COLO668 (cell line): ENCODE data around the gene SAMD10.
"Not testable (repeated sequence)": the region's sequence is repeated elsewhere in the genome, so short reads cannot be mapped to it uniquely, and the experiment has no call there.

Experiments used
- DNase-seq: peaks from one replicate; lab custom pipeline; 2025; ENCODE audit not compliant: unreplicated experiment; lab: John Stamatoyannopoulos, UW

The SAMD10 gene

DNA sequence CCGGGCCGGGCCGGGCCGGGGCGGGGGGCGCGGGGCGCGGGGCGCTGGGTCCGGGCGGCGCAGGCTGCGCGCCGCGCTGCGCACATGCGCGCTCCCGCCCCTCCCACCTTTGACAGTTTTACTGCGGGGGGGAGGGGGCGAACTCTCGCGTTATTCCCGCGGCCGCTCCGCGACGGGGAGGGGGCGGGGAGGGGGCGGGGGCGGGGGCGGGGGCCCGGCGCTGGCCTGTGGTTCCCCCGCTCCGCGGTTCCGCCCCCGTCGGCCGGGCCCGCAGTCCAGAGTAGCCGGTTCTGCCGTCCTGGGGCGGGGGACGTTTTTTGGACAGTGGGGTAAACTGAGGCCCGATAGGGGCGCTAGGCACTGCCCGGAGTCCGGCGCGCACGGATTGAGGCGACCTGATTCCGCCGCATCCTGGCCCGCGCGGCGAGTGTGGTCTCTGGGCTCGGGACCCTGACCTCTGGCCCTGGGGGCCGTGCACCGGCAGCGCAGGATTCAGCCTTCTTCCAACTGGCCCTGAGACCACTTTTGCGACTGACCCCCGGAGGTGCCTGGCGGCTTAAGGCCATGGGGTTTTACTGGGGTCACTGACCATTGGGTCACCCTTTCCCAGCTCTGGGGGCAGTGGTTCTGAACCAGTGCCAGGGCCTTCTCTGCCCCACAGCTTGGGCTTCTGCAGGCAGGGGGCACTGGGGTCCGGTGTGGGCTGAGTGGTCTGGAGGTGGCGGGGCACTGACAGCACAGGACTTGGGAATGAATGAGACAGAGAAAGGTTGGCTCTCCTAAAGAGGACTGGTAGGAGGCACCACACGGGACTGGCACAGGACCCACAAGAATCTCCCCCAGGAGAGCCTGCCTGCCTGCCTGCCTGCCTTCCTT, 9.4 kb downstream of the SAMD10 start, which contains the start of gene ZNF512B:
Gene ZNF512B (minus strand): TSS at position 93 of the 876 bp plus-strand sequence. CDS start 1,980 bp downstream, outside the sequence.
- peak; percentile 75 for DNase-seq

DNA sequence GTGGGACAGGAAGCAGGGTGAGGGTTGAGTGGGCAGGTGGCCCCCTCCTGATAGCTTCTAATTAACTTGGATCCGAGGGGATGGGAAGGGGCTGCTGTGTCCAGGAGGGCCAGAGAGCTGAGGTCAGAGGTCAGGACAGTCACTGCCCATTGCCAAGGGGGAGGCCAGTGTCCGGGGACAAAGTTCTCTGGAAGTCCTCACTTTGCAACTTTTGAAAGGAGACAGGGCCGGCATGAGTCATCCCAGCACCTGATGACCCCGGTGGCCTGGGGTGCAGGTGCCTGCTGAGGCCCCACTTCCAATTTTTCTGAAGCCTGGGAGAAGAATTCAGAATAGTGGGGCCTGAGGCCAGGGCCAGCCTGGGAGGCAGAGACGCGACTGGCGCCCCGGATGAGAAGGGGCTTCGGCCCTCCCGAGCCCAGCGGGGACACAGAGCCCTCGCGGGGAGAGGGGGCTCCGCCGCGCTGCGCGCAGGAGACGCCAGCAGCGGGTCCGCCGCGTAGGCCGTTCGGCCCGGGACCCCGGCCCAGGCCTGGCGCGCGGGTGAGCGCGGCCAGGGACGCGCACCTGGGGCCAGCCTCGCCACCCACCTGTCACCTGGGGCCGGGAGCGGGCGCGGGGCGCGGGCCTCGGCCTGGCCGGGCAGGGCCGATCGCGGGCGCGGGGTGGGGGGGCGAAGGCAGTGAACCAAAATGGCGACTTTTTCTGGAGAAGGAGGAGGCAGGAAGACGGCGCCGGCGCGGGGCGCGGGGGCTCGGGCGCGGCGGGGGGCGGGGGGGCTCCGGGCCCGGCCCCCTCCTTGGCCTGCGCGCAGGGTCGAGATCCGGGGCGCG, 10.3 kb downstream of the SAMD10 start:
- peak; percentile 54 for DNase-seq

DNA sequence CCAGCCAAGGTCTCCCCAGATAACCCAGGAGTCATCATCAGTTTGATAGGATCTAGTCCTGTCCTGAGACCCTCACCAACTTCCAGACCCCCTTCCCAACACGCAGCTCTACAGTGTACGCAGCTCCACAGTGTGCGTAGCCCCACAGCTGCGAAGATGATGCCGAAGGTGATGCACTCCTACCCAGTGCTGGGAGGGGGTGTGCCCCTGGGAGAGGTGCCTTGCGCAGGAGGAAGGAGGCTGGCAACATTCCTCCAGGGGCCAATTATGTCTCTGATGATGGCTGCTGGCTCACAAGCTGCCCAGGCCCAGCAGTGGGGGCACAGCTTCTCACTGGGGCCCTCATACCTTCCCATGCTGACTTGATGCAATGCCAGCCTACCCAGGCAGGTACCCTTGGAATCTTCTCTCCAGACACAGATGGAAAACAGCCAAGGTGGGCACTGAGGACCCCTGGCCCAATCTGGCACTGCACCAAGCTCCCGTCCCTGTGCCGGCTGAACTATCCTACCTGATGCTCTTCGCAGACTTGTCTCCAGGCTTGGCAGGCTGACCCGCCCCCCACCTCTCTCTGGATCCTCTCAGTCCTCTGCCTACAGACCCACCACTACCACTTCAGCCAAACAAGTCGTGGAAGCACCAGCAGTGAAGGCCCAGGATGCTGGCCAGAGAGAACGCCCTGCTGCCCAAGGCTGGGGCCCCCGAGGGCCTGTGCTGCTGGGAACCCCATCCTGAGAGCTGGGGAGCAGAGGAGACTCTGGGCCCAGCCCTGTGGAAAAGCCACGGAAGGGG, 11.1 kb downstream of the SAMD10 start:
- no peak for DNase-seq

DNA sequence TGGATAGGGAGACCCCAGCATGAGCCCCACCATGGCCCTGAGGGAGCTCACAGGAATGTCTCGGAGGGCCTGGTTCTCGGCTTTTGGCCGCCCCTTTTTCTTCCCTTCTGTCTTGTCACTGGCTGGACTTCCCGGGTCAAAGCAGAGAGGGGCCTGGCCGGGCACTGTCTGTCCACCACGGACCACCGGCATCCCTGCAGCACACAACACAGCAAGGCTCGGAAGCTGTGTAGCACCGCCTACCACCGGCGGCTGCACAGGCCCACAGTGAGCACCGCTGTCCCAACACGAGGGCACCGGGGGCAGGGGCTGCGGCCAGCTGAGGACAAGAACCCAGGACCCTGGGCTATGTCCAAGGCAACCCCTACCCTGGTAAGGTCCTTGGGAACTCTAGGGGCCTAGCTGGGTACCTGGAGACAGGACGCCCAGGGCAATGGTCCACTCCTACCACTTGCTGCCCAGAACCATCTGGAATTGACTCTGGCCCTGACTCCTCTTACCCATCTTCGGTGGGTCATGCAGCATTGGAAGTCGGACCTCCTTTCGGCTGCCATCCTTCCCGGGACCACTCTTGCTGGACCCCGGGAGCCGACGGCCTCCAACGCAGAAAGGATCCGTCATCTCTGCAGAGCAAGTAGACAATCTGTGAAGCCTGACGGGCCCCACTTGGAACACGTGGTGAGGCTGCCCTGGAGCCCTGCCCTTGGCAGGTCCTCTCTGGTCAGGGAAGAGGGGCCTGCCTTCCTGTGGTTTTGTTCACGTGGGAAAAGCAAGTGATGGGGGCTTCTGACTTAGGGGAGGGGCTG, 11.9 kb downstream of the SAMD10 start:
- DNase-seq, result no peak

DNA sequence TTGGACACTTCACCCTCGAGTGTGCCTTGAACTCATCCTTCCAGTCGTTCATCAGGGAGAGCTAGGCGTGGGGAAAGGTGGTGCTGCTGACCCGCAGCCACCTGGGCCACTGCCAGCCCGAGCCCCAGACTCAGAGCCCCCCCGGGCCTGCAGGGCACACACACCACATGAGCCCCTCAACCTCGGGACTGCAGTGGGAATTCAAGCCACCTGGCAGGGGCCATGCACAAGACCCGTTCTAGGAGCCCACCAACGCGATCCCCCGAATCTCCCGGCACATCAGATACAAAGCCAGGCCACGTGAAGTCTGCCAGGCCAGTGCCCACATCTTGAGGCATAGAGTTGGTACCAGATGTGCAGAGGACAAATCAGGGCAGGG, 12.5 kb downstream of the SAMD10 start:
- DNase-seq, result no peak

DNA sequence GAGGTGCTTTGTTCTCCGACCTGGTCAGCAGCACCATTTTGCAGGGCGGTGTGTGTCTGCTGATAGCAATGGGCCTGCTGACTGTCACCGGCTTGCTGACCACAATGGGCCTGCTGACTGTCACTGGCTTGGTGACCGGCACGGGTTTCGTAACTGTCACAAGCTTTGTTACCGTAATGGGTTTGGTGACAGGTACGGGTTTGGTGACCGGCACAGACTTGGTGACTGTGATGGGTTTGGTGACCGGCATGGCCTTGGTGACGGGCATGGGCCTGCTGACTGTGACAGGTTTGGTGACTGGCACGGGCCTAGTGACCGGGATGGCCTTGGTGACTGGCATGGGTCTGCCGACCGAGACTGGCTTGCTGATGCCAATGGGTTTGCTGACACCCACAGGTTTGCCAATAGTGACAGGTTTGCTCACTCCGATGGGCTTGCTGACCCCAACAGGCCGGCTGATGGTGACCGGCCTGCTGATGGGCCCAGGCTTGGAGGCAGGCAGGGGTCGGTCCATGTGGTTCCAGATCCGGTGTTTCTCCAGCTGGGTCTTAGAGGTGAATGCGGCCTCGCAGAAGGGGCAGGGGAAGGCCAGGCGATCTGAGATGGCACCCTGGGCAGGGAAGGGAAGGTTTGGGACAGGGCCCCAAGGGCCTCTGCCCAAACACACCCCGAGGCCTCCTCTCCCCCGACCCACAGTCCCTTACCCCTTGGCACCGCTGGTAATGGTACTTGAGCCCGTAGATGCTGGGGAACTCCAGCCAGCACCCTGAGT, 13.1 kb downstream of the SAMD10 start:
- no peak for DNase-seq

DNA sequence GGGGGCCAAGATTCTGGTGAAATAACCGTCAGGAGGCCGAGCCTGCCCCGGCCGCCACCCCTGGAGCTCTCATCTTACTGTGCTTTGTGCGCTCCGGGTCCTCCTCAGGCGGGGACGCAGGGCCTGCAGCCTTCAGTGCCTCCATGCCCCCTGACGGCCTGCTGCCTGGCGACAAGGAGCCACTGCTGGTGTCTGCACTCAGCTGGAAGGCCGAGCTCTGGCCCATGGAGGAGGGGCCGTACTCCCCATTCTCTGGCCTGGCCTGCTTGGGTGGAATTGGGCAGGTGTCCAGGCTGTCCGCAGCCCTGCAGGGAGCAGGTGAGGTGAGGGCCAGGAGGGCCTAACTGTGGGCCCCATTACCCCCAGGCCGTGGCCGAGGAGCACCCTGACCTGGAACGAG, 15.0 kb downstream of the SAMD10 start:
- DNase-seq, result no peak

DNA sequence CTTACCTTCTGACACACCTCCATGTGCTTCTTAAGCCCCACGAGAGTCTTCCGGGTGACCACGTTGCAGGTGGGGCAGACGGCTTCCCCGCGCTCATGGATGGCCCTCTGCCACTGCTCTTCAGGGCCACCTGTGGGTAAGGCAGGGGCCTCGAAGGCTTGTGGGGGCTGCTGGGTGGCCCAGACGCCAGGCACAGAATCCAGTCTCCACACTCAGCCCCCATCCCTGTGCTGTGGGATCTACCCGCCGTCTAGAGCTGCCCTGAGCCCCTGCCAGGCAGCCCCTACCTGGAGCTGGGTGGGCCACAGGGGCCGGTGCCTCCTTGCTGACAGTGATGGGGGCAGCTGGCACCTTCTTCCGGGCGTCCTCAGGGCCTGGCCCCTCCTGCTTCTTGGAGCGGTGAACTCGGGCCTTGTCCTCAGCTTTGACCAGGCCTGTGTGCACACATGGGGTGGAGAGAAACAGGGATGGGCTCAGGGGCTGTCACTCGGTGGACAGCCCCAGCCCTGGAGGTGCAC, 15.6 kb downstream of the SAMD10 start:
- DNase-seq, result no peak

DNA sequence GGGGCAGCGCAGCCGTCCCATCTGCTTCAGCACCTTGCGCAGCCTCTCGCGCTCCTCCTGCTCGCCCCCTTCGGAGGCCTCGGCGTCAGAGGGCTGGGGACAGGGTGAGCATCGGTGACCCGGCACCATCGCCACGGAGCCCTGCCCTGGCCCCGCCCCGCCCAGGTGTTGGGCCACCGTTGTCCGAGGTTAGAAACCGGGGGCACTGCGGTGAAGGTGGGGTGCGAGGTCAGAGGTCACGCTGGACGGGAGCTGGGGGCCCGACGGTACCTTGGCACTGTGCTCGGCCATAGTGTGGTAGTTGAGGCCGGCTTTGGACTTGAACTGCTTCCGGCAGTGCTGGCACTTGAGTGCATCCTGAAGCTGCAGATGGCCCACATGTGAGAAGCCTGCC, 16.1 kb downstream of the SAMD10 start:
- DNase-seq, result no peak

DNA sequence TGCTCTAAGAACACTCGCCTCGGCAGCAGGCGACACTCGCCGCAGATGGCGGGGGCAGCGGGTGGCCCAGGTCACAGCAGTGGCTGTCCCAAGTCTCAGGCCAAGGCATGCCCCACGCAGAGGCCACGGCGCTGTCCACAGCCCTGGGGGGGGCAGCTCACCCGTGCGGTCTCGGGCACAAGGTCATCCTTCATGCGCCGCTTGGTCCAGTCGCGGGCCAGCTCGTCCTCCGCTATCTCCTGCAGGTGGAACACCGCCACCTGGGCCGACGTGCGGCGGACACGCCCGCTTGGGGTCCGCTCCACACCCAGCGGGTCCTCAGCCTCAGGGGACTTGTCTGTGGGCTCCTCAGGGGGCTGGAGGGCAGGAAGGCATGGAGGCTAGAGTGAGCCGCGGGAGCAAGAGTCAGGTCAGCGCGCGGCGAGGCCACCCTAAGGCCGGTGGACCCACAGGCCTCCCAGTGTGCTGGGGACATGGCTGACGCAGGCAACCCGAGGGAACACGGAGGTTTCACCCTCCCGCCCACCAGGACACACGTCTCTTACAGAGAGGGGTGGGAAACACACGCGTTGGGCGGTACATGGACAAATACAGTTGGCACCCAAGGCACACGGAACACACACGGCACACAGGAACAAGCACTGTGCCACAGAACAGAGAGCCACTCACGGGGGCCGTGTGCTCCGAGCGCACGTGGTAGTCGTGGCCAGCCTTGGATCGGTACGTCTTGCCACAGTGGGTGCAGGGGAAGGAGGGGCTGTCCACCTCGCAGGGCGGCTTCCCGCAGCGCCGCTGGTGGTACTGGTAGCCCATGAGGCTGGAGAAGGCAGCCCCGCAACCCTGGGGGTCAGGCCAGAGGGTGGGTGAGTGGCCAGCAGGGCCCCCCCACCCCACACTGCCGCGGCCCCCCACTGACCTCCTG, 16.8 kb downstream of the SAMD10 start:
- DNase-seq, result no peak

DNA sequence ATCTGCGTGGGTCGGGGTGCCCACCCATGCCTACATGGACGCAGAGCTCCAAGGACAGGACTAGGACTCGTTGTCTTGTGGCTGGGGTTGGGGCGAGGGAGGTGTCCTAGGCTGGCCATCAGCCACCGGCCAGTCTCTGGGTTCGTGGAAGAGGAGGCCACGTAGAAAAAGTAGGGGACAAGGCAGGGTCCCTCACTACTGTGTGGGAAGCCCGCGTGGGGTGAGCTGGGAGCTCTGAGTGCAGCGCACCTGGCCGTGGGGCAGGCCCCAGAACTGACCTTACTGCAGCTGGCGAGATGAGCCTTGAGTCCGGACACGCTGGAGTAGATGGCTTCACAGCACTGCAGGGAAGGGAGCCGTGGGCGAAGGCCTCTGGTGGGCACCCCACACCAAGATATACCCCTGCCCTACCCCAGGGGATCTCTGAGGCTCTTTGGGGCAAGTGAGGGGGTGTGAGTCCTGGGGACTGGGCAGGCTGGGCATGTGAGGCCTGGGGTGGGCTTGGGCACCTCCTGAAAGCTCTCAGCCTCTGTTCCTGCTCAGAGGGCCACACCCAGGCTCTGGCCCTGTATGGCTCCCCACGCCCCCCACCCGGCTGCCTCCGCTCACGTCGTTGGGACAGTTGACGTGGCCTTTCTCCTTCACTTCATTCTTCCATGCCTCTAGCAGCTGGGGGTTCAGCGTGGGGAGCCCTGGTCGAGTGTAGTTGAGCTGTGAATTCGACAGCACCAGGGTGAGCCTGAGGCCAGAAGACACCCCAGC, 17.6 kb downstream of the SAMD10 start:
- no peak for DNase-seq

DNA sequence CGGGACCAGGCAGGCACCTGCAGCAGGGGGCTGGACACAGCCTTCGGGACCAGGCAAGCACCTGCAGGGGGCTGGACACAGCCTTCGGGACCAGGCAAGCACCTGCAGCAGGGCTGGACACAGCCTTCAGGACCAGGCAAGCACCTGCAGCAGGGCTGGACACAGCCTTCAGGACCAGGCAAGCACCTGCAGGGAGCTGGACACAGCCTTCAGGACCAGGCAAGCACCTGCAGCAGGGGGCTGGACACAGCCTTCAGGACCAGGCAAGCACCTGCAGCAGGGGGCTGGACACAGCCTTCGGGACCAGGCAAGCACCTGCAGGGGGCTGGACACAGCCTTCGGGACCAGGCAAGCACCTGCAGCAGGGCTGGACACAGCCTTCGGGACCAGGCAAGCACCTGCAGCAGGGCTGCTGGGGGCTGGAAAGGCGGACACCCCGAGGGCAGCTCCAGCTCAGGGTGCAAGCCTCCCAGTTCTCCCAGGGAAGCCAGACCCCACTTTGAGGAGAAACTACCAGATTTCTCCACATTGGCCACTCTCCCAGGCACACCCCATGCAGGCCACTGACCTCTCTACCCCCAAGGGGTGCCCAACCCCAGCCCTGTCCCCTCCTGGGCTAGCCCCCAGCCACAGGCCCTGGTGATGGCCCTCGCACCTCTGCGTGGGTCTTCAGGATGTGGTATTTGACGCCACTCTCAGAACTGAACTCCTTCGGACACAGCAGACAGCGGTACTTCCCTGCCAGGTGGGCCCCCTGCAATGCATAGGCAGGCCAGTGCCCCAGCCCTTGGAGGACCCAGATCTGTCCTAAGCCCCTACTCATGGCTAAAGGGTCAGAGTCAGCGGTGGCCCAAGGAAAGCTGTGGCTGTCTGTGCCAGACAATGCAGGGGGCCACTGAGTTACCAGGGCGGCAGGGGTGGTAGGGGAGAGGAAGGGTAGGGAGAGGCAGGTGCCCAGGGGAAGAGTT, 18.5 kb downstream of the SAMD10 start:
- not testable (repeated sequence) for DNase-seq

DNA sequence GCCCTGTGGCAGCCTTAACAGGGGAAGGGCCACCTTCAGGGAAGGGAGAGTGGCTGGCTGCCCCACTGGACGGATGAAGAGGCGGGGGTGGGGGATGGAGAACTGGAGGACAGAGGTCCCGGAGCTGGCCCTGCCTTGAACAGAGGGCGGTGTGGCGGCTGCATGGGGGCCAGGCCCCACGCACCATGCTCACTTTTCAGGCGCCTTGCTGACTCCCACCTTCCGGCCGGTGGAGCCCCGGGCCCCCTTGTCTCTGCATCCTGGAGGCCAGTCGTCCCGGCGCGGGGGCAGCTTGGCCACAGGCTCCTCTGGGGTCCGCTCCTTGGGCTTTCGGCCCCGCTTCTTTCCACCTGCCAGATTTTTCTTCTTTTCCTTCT, 19.8 kb downstream of the SAMD10 start:
- no peak for DNase-seq

DNA sequence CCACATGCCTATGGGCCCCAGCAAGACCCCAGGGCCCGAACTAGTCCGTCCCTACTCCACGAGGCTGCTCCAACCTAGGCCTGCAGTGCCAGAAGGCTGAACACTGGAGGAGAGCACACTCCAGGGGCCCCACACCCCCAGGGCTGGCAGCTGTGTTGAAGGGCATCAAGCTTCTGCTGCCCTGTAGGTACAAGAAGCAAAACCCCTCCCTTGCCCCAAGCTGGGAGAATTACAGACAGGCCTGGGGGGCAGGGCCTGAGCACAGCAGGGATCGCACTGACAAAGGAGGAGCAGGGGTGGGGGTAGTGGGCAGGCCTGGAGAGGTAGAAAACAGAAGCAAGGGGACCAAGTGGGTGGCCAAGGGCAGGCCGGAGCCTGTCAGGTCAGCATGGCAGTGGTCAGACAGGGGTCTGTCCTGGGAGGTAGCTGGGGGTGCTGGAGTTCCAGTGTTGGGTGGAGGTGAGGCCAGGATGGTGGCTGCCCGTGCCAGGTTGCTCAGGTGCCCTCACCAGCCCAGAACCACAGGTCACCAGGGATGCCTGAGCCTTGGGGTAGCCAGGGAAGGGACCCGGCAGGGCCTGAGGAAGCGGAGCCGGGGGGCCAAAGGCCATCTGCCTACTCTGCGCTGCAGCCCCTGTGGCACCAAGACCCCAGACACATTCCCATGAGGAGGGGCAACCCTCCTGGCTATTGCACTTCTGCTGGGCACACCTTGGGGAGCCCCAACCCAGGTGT, 20.3 kb downstream of the SAMD10 start:
- no peak for DNase-seq

DNA sequence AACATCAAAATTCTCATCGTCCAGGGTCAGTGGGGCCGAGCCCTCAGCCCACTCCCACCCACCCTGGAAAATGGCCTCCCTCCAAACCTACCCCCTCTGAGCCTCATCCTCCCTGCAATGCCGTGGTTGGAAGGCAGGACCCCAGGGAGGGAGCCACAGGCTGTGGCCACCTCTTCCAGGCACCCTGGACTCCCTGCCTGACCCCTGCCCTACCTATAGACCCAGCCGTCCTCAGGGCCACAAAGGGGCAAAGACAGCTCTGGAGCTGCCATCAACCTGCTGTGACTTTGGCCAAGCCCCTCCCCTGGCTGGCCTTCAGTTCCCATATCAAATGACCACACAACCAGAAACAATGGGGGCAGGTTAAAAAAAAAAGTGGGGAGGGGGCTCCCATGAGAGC, 21.0 kb downstream of the SAMD10 start:
- DNase-seq, result no peak
